NT2/D1 (cell line): ENCODE data around the gene MAN1A2.

Experiments used
- SUZ12 ChIP-seq: IDR thresholded peaks from 2 replicates; pipeline ENCODE4 v1.6.1; 2011; ENCODE audit not compliant: insufficient read length, insufficient read depth; ENCODE audit errors: extremely low read depth
- YY1 ChIP-seq: IDR thresholded peaks from 2 replicates; pipeline ENCODE4 v1.6.1; 2011; ENCODE audit not compliant: insufficient read length, insufficient read depth
- ZNF274 ChIP-seq: IDR thresholded peaks from 2 replicates; pipeline ENCODE4 v1.6.1; 2011; ENCODE audit warnings: mild to moderate bottlenecking, low read depth, low read length

- TF ChIP-seq SUZ12 (no peak), YY1 (no peak), ZNF274 (no peak)
Measured at GRCh38 chr1:117565076-117565556, 197.9 kb downstream of the MAN1A2 start.
